Osteocyte (in vitro differentiated cells): Measurements from ENCODE around the gene CRMP1. TPM values are rescaled to one million over a fixed set of nuclear protein-coding genes. Genes with fewer than 3 reads are reported as not detected.

ENCODE experiments used
- DNase-seq: peaks from one replicate; pipeline ENCODE4 v3.0.0; 2021; ENCODE audit warnings: mixed read lengths; ENCODE audit not compliant: unreplicated experiment; ENCODE audit errors: extremely low spot score
- H3K27ac Mint-ChIP-seq: one replicate; pipeline ENCODE4 v1.8.0; 2021; ENCODE audit warnings: mild to moderate bottlenecking, mixed read lengths; ENCODE audit not compliant: unreplicated experiment
- H3K27me3 Mint-ChIP-seq: one replicate; pipeline ENCODE4 v1.8.0; 2021; ENCODE audit warnings: mixed read lengths; ENCODE audit not compliant: unreplicated experiment
- H3K36me3 Mint-ChIP-seq: one replicate; pipeline ENCODE4 v1.8.0; 2021; ENCODE audit warnings: mixed read lengths; ENCODE audit not compliant: unreplicated experiment
- H3K4me1 Mint-ChIP-seq: one replicate; pipeline ENCODE4 v1.8.0; 2021; ENCODE audit warnings: mixed read lengths; ENCODE audit not compliant: unreplicated experiment
- H3K4me3 Mint-ChIP-seq: one replicate; pipeline ENCODE4 v1.8.0; 2021; ENCODE audit warnings: mild to moderate bottlenecking, moderate library complexity, mixed read lengths; ENCODE audit not compliant: unreplicated experiment
- H3K9me3 Mint-ChIP-seq: one replicate; pipeline ENCODE4 v1.8.0; 2021; ENCODE audit warnings: mixed read lengths; ENCODE audit not compliant: unreplicated experiment
- total RNA-seq: library from RNA; stranded (reverse); gene quantifications from 2 replicates; pipeline ENCODE4 v1.2.1, GENCODE V29; 2021
- TF ChIP-seq, protein P1 (sequence below): fragments of 200-600 bp; sonication (generic); IDR thresholded peaks from 2 replicates; pipeline ENCODE4 v1.5.0; 2021; ENCODE audit warnings: antibody characterized with exemption, mild to moderate bottlenecking, moderate library complexity

Gene CRMP1
- total RNA-seq, 1 donor from 2014 or later: 24.5 TPM

DNA sequence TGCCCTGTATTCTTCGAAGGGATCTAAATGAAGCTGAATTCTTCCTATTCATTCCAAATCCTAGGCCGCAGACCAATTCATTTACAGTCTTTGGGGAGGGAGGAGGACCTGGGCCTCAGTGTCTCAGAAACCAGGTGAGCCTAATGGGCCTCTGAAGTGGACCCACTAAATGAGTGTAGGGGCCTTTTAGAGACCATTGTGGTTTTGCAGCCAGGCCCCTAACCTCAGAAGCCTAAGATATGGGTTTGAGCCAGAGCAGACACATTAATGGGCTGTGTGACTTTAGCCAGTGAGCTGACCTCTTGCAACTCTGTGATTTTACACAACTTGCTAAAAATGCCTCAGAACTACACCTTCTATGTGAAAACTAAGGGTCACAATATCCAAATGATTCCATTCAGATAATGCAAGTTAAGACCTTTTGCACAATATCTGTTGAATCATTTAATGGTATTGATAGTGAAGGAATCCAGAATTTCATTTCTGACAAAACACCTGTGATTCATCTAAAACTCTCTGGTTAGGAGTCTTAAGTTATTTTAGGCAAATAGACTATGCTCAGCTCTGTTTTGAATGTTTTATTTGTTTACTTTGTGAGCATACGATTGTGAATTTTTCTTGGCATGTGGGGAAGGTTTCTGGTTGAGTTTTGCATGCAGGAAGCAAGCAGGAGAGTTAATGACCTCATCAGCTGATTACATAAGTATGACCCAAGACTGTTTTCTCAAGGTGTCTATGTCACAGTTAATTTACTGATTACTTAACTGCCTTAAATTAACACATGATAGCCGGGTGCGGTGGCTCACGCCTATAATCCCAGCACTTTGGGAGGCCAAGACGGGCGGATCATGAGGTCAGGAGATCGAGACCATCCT lies 106.8 kb downstream of the CRMP1 start:
- H3K4me1 Mint-ChIP-seq: peaks cover 3% of the 10 kb centered on the region
- no peaks in the 10 kb centered on the region for H3K27me3 Mint-ChIP-seq
- no peak overlapping the region for H3K27ac Mint-ChIP-seq
- H3K9me3 Mint-ChIP-seq: no peaks in the 10 kb centered on the region
- peak; percentile 21 for DNase-seq
- TF ChIP-seq, protein P1, sequence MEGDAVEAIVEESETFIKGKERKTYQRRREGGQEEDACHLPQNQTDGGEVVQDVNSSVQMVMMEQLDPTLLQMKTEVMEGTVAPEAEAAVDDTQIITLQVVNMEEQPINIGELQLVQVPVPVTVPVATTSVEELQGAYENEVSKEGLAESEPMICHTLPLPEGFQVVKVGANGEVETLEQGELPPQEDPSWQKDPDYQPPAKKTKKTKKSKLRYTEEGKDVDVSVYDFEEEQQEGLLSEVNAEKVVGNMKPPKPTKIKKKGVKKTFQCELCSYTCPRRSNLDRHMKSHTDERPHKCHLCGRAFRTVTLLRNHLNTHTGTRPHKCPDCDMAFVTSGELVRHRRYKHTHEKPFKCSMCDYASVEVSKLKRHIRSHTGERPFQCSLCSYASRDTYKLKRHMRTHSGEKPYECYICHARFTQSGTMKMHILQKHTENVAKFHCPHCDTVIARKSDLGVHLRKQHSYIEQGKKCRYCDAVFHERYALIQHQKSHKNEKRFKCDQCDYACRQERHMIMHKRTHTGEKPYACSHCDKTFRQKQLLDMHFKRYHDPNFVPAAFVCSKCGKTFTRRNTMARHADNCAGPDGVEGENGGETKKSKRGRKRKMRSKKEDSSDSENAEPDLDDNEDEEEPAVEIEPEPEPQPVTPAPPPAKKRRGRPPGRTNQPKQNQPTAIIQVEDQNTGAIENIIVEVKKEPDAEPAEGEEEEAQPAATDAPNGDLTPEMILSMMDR: no peak
- peaks cover 40% of the 10 kb centered on the region for H3K36me3 Mint-ChIP-seq
- H3K4me3 Mint-ChIP-seq: no peak overlapping the region

- H3K4me3 Mint-ChIP-seq: no peak overlapping the region
- peak; percentile 49 for DNase-seq
- no peaks in the 10 kb centered on the region for H3K9me3 Mint-ChIP-seq
- H3K27me3 Mint-ChIP-seq: no peaks in the 10 kb centered on the region
- no peak overlapping the region for H3K27ac Mint-ChIP-seq
- TF ChIP-seq, protein P1: no peak
- H3K36me3 Mint-ChIP-seq: peaks cover 42% of the 10 kb centered on the region
- H3K4me1 Mint-ChIP-seq: peaks cover 3% of the 10 kb centered on the region
Observed at GRCh38 chr4:5784960-5785611, 107.8 kb downstream of the CRMP1 start.

DNA sequence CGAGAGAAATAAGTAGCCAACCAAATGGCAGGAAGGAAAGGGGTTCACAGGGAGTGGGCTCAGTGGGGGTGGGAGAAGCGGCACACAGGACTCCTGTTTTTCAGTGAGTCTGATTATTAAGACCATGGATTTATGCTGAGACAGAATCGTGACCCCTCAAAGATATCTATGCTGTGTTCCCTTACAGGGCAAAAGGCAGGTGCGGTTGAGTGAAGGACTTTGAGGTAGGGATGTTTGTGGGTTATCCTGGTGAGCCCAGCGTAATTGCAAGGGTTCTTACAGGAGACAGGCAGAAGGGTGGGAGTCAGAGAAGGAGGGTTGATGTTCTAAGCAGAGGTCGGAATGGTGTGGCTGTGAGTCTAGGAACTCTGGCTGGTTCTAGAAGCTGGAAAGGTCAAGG lies 108.9 kb downstream of the CRMP1 start:
- Mint-ChIP-seq H3K27me3 (no peaks in the 10 kb centered on the region), H3K9me3 (no peaks in the 10 kb centered on the region), H3K4me3 (no peak overlapping the region), H3K36me3 (peaks cover 42% of the 10 kb centered on the region), H3K4me1 (peaks cover 3% of the 10 kb centered on the region), H3K27ac (no peak overlapping the region)
- TF ChIP-seq, protein P1: no peak
- peak; percentile 51 for DNase-seq

DNA sequence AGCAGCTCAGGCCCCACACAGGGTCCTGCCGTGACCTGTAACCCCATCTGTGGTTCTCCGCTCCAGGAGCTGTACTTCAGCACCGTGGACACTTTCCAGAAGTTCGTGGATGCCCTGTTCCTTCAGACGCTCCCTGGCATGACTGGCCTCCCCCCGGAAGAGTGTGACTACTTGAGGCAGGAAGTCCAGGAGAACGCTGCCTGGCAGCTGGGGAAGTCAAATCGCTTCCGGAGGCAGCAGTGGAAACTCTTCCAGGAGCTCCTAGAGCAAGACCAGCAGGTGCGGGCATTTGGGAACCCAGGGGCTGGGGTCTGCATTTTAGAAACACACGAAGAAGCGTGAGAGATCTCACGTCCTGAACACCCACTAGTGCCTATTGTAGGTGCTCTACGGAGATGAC lies 109.4 kb downstream of the CRMP1 start:
- no peaks in the 10 kb centered on the region for H3K27me3 Mint-ChIP-seq
- DNase-seq: peak; percentile 76
- H3K4me1 Mint-ChIP-seq: peaks cover 3% of the 10 kb centered on the region
- H3K9me3 Mint-ChIP-seq: no peaks in the 10 kb centered on the region
- TF ChIP-seq, protein P1: no peak
- no peak overlapping the region for H3K4me3 Mint-ChIP-seq
- no peak overlapping the region for H3K27ac Mint-ChIP-seq
- peaks cover 39% of the 10 kb centered on the region for H3K36me3 Mint-ChIP-seq

GRCh38 chr4:5782829-5783476 lies 109.9 kb downstream of the CRMP1 start:
- Mint-ChIP-seq H3K27me3 (no peaks in the 10 kb centered on the region), H3K4me1 (peaks cover 3% of the 10 kb centered on the region), H3K4me3 (no peak overlapping the region), H3K27ac (no peak overlapping the region), H3K36me3 (peaks cover 34% of the 10 kb centered on the region), H3K9me3 (no peaks in the 10 kb centered on the region)
- DNase-seq: peak; percentile 48
- TF ChIP-seq, protein P1: no peak
